SK-N-SH (cell line): ENCODE data around the gene RTP4. TPM values are rescaled to one million over a fixed set of nuclear protein-coding genes. Genes with fewer than 3 reads are reported as not detected.

Source experiments
- CTCF ChIA-PET: fragments of 300-600, 350-600 bp; formaldehyde crosslinking; extraction: SDS; loops from one replicate; lab custom pipeline; 2021; lab: Yijun Ruan, JAX
- POLR2A ChIA-PET: fragments of 350-600 bp; sonication (Branson Sonifier 250); formaldehyde crosslinking; extraction: SDS; loops from one replicate; lab custom pipeline; 2020; ENCODE audit warnings: antibody characterized with exemption, inconsistent platforms; lab: Yijun Ruan, JAX
- DNase-seq: peaks from one replicate; pipeline ENCODE4 v3.0.0; 2012
- H2AFZ ChIP-seq: fragments of 200-600 bp; sonication (generic); 2 replicates; pipeline ENCODE4 v1.8.1; 2016; ENCODE audit warnings: antibody characterized with exemption, mild to moderate bottlenecking, low read depth
- H3F3A ChIP-seq: fragments of 200-600 bp; sonication (generic); replicated peaks from 2 replicates; pipeline ENCODE3; 2016; ENCODE audit warnings: antibody characterized with exemption, mild to moderate bottlenecking; ENCODE audit not compliant: insufficient read depth
- H3K27ac ChIP-seq, 2 experiments: fragments of 200-500 bp in 1 of 2; fragments of 200-600 bp in 1 of 2; sonication (Bioruptor generic) in 1 of 2; sonication (generic), shearing (Covaris generic) in 1 of 2; 2 replicates each; pipeline versions ENCODE4 v1.5.1 to v1.6.1; 2014 to 2016; ENCODE audit warnings: low read depth in 2 of 2, inconsistent platforms in 1 of 2, low read length in 1 of 2, mild to moderate bottlenecking in 1 of 2, mixed read lengths in 1 of 2
- H3K27me3 ChIP-seq: fragments of 200-600 bp; sonication (generic), shearing (Covaris generic); 2 replicates; pipeline ENCODE4 v1.6.1; 2016; ENCODE audit warnings: mixed run types; ENCODE audit not compliant: insufficient read depth
- H3K36me3 ChIP-seq, 2 experiments: fragments of 200-500 bp in 1 of 2; fragments of 200-600 bp in 1 of 2; sonication (Bioruptor generic) in 1 of 2; sonication (generic) in 1 of 2; replicated peaks in 1 of 2; 2 replicates each; pipeline versions ENCODE3 to v1.5.1; 2014 to 2016; ENCODE audit warnings: low read length in 1 of 2, mild to moderate bottlenecking in 1 of 2; ENCODE audit not compliant: insufficient read depth in 2 of 2, control insufficient read depth in 1 of 2
- H3K4me1 ChIP-seq, 2 experiments: fragments of 200-500 bp in 1 of 2; fragments of 200-600 bp in 1 of 2; sonication (Bioruptor generic) in 1 of 2; sonication (generic), shearing (Covaris generic) in 1 of 2; 2 replicates each; pipeline versions ENCODE4 v1.5.1 to v1.6.1; 2014 to 2016; ENCODE audit warnings: low read depth in 1 of 2, low read length in 1 of 2, mixed run types in 1 of 2; ENCODE audit not compliant: insufficient read depth in 2 of 2, control insufficient read depth in 1 of 2
- H3K4me2 ChIP-seq: fragments of 200-600 bp; sonication (generic), shearing (Covaris generic); 2 replicates; pipeline ENCODE4 v1.6.1; 2017; ENCODE audit warnings: mixed run types
- H3K4me3 ChIP-seq, 2 experiments: fragments of 200-500 bp in 1 of 2; fragments of 200-600 bp in 1 of 2; sonication (Bioruptor generic) in 1 of 2; sonication (generic), shearing (Covaris generic) in 1 of 2; 2 replicates each; pipeline versions ENCODE4 v1.5.1 to v1.8.1; 2014 to 2016; ENCODE audit warnings: low read depth in 2 of 2, inconsistent platforms in 1 of 2, low read length in 1 of 2, mild to moderate bottlenecking in 1 of 2, mixed read lengths in 1 of 2, moderate library complexity in 1 of 2
- H3K79me2 ChIP-seq: fragments of 200-600 bp; sonication (generic); 2 replicates; pipeline ENCODE4 v1.8.1; 2017; ENCODE audit warnings: mild to moderate bottlenecking; ENCODE audit not compliant: insufficient read depth
- H3K9ac ChIP-seq: fragments of 200-600 bp; sonication (generic); 2 replicates; pipeline ENCODE4 v1.6.1; 2017; ENCODE audit warnings: mixed run types
- H3K9me2 ChIP-seq: fragments of 200-600 bp; sonication (generic); 2 replicates; pipeline ENCODE4 v1.6.1; 2017; ENCODE audit warnings: mixed run types
- H3K9me3 ChIP-seq: fragments of 200-600 bp; sonication (generic); 2 replicates; pipeline ENCODE4 v1.6.1; 2017; ENCODE audit warnings: mixed run types, mild to moderate bottlenecking, moderate library complexity
- H4K20me1 ChIP-seq: fragments of 200-600 bp; sonication (generic); 2 replicates; pipeline ENCODE4 v1.6.1; 2017; ENCODE audit warnings: mild to moderate bottlenecking, mixed run types; ENCODE audit not compliant: insufficient read depth
- CHD2 ChIP-seq: fragments of 150-350 bp; IDR thresholded peaks from 2 replicates; pipeline ENCODE4 v1.6.1; 2018; ENCODE audit warnings: low read length; ENCODE audit not compliant: partially characterized antibody
- CTCF ChIP-seq: fragments of 200-600 bp; sonication (generic); IDR thresholded peaks from 2 replicates; pipeline ENCODE4 v1.6.1; 2017; ENCODE audit warnings: antibody characterized with exemption, mild to moderate bottlenecking, moderate library complexity
- ELF1 ChIP-seq: IDR thresholded peaks from 2 replicates; pipeline ENCODE4 v1.4.0; 2012
- FOXM1 ChIP-seq: IDR thresholded peaks from 2 replicates; pipeline ENCODE4 v1.4.0; 2012; ENCODE audit warnings: low read depth, mild to moderate bottlenecking
- IRF3 ChIP-seq: fragments of 150-350 bp; IDR thresholded peaks from 2 replicates; pipeline ENCODE4 v1.6.1; 2016; ENCODE audit warnings: mild to moderate bottlenecking, low read depth, low read length
- MAX ChIP-seq: IDR thresholded peaks from 2 replicates; pipeline ENCODE4 v1.4.0; 2012; ENCODE audit warnings: low read depth
- MEF2A ChIP-seq: IDR thresholded peaks from 2 replicates; pipeline ENCODE4 v1.4.0; 2012; ENCODE audit warnings: low read depth, borderline replicate concordance
- RAD21 ChIP-seq: IDR thresholded peaks from 2 replicates; pipeline ENCODE4 v1.6.1; 2012; ENCODE audit warnings: mild to moderate bottlenecking, low read length
- RCOR1 ChIP-seq: fragments of 150-350 bp; IDR thresholded peaks from 2 replicates; pipeline ENCODE4 v1.6.1; 2017; ENCODE audit warnings: antibody characterized with exemption, low read length
- RFX5 ChIP-seq: IDR thresholded peaks from 2 replicates; pipeline ENCODE4 v1.6.1; 2012; ENCODE audit warnings: mild to moderate bottlenecking, improper control_type of control experiment, low read length
- SIN3A ChIP-seq: IDR thresholded peaks from 2 replicates; pipeline ENCODE4 v1.6.1; 2012; ENCODE audit warnings: low read depth, mild to moderate bottlenecking, low read length, moderate library complexity, borderline replicate concordance
- TCF12 ChIP-seq: IDR thresholded peaks from 2 replicates; pipeline ENCODE4 v1.4.0; 2012
- YY1 ChIP-seq: IDR thresholded peaks from 2 replicates; pipeline ENCODE4 v1.4.0; 2012; ENCODE audit warnings: low read depth, mild to moderate bottlenecking
- WGBS: methylation state at CpG from one replicate; pipeline ENCODE4 v1.1.6; 2017; ENCODE audit warnings: low lambda C conversion rate; 5-methylcytosine and 5-hydroxymethylcytosine counted together
- polyA plus RNA-seq, 3 experiments: library from polyadenylated mRNA; depleted of rRNA; stranded (reverse); fragments of >200 nt; gene quantifications; 2 replicates each; pipeline ENCODE4 v1.2.3, GENCODE V29; 2012

The RTP4 gene
- polyA plus RNA-seq, 1 of the 3 experiments (the other 2 are of a cell fraction), result 0.16 TPM

DNA sequence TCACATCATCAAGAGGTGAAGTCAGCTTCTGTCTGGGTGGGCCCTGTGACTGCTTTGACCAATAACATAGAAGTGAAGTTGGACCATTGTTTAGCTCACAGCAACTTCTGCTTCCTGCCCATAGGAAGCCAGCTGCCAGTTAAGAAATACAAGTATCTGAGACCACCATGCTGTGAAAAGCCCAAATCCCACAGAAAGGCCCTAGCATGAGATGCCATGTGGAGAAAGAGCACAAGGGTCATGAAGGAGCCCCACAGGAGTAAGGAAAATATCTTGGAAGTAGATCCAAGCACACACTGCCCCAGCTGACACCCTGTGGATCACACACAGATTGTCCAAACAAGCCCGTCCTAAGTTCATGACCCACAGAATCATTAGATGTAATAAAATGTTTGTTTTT, 28.5 kb downstream of the RTP4 start:
- Histone ChIP-seq H4K20me1 (no peaks in the 10 kb centered on the region), H3K4me3 (no peak overlapping the region), H3K79me2 (no peaks in the 10 kb centered on the region), H2AFZ (no peak overlapping the region), H3K4me1 (no peaks in the 10 kb centered on the region), H3F3A (no peaks in the 10 kb centered on the region), H3K36me3 (no peaks in the 10 kb centered on the region), H3K9ac (no peak overlapping the region), H3K27me3 (peaks cover 7% of the 10 kb centered on the region; the same call in 1 of the 2 replicates), H3K27ac (no peak overlapping the region), H3K4me2 (no peak overlapping the region), H3K9me3 (no peaks in the 10 kb centered on the region), H3K9me2 (no peaks in the 10 kb centered on the region)
- ChIA-PET POLR2A (no interaction called here), CTCF (no interaction called here)
- 10% methylated on average over 1 of the region's 1 CpG for WGBS
- TF ChIP-seq SIN3A (no peak), IRF3 (no peak), FOXM1 (no peak), CHD2 (no peak), CTCF (no peak), YY1 (no peak)
- DNase-seq, result no peak

- H3K27me3 ChIP-seq, result peaks cover 7% of the 10 kb centered on the region; the same call in 1 of the 2 replicates
- no peaks in the 10 kb centered on the region for H4K20me1 ChIP-seq
- CTCF ChIA-PET, result interaction anchor here (1.1 kb wide), 1 partner anchor 281 kb away, joined by 3 read pairs; no protein-coding TSS in a partner anchor
- no peaks in the 10 kb centered on the region for H3F3A ChIP-seq
- H3K36me3 ChIP-seq, result no peaks in the 10 kb centered on the region
- TF ChIP-seq ELF1, result no peak
- TF ChIP-seq TCF12, result no peak
- no peak for TF ChIP-seq MAX
- no peak for TF ChIP-seq RAD21
- TF ChIP-seq RCOR1, result no peak
- no peak for TF ChIP-seq MEF2A
- TF ChIP-seq RFX5, result no peak
- no peak for TF ChIP-seq FOXM1
- TF ChIP-seq, all 33 proteins: peak for 0
- Histone ChIP-seq H3K4me2 (no peak overlapping the region), H2AFZ (no peak overlapping the region), H3K9ac (no peak overlapping the region), H3K79me2 (no peaks in the 10 kb centered on the region), H3K4me3 (no peak overlapping the region), H3K9me2 (no peaks in the 10 kb centered on the region), H3K27ac (no peak overlapping the region), H3K4me1 (no peaks in the 10 kb centered on the region), H3K9me3 (no peaks in the 10 kb centered on the region)
- no peak for DNase-seq
- POLR2A ChIA-PET, result no interaction called here
Observed at GRCh38 chr3:187398955-187399354, 30.8 kb downstream of the RTP4 start.
